Endothelial cell of umbilical vein (primary cell): Measurements from ENCODE around the gene ACVRL1. TPM values are rescaled to one million over a fixed set of nuclear protein-coding genes. Genes with fewer than 3 reads are reported as not detected.

Experiments
- BruUV-seq: library from RNA; stranded (reverse); fragments of 400-500 nt; replicated peaks from 2 replicates; lab custom pipeline; 2021; lab: Mats Ljungman, UMichigan
- CTCF ChIA-PET: fragments of 300-600, 350-600 bp; sonication (Branson Sonifier 250); formaldehyde crosslinking; loops from one replicate; lab custom pipeline; 2021; ENCODE audit warnings: antibody characterized with exemption, inconsistent platforms; lab: Charles Lee
- POLR2A ChIA-PET: fragments of 300-600, 350-600 bp; sonication (Branson Sonifier 250); formaldehyde crosslinking; loops from one replicate; lab custom pipeline; 2021; ENCODE audit warnings: antibody characterized with exemption, inconsistent platforms; lab: Charles Lee
- DNase-seq: peaks from one replicate; pipeline ENCODE4 v3.0.0-alpha.2; 2011; ENCODE audit warnings: low read depth, low spot score
- FAIRE-seq: peaks from 2 replicates; lab custom pipeline; 2011; peaks lifted over from hg19 to GRCh38; lab: Jason Lieb, UNC
- H2AFZ ChIP-seq: 2 replicates; pipeline ENCODE4 v1.6.0; 2012; ENCODE audit warnings: low read depth, low read length, control low read depth, inconsistent platforms
- H3K27ac ChIP-seq: 2 replicates; pipeline ENCODE4 v1.5.1; 2011; ENCODE audit warnings: low read depth, mild to moderate bottlenecking, control low read depth, low read length, moderate library complexity; ENCODE audit not compliant: insufficient read depth
- H3K27me3 ChIP-seq, 2 experiments: 2 replicates each; pipeline versions ENCODE4 v1.6.0 to v1.6.1; 2011; ENCODE audit warnings: low read length in 2 of 2, mixed read lengths in 1 of 2; ENCODE audit not compliant: control insufficient read depth in 2 of 2, insufficient read depth in 2 of 2
- H3K36me3 ChIP-seq, 2 experiments: 2 replicates in 1 of 2; 3 replicates in 1 of 2; pipeline ENCODE4 v1.5.1; 2011; ENCODE audit warnings: low read length in 2 of 2, mild to moderate bottlenecking in 1 of 2, moderate library complexity in 1 of 2; ENCODE audit not compliant: control insufficient read depth in 2 of 2, insufficient read depth in 2 of 2; ENCODE audit errors: extremely low read depth in 1 of 2
- H3K4me1 ChIP-seq: 3 replicates; pipeline ENCODE4 v1.5.1; 2011; ENCODE audit warnings: mild to moderate bottlenecking, low read length; ENCODE audit not compliant: control insufficient read depth, insufficient read depth; ENCODE audit errors: extremely low read depth
- H3K4me2 ChIP-seq: 2 replicates; pipeline ENCODE4 v1.6.1; 2011; ENCODE audit warnings: low read length, control low read depth, mixed read lengths; ENCODE audit not compliant: insufficient read depth
- H3K4me3 ChIP-seq, 3 experiments: fragments of 200-600 bp in 1 of 3; sonication (generic), shearing (Covaris generic) in 1 of 3; replicated peaks in 1 of 3; 2 replicates each; pipeline ENCODE4 v1.5.1; 2011 to 2016; ENCODE audit warnings: control low read depth in 3 of 3, low read length in 3 of 3, mild to moderate bottlenecking in 2 of 3, inconsistent platforms in 1 of 3, low read depth in 1 of 3, moderate library complexity in 1 of 3; ENCODE audit not compliant: insufficient read depth in 1 of 3
- H3K79me2 ChIP-seq: 2 replicates; pipeline ENCODE4 v1.6.0; 2012; ENCODE audit warnings: low read length, inconsistent platforms; ENCODE audit not compliant: control insufficient read depth, insufficient read depth
- H3K9ac ChIP-seq: replicated peaks from 2 replicates; pipeline ENCODE3; 2011; ENCODE audit warnings: low read length, control low read depth; ENCODE audit not compliant: insufficient read depth; ENCODE audit errors: extremely low read depth
- H3K9me1 ChIP-seq: replicated peaks from 3 replicates; pipeline ENCODE4 v1.6.0; 2011; ENCODE audit warnings: mild to moderate bottlenecking, low read length; ENCODE audit not compliant: control insufficient read depth, insufficient read depth; ENCODE audit errors: extremely low read depth
- H3K9me3 ChIP-seq: replicated peaks from 2 replicates; pipeline ENCODE4 v1.5.1; 2012; ENCODE audit warnings: low read length, inconsistent platforms; ENCODE audit not compliant: control insufficient read depth, insufficient read depth
- H4K20me1 ChIP-seq: replicated peaks from 2 replicates; pipeline ENCODE3; 2011; ENCODE audit warnings: mild to moderate bottlenecking, low read length; ENCODE audit not compliant: control insufficient read depth, insufficient read depth; ENCODE audit errors: extremely low read depth
- CTCF ChIP-seq, 2 donors: IDR thresholded peaks; 1 replicate in 1 of 2; 2 replicates in 1 of 2; pipeline ENCODE4 v1.5.1; 2011; ENCODE audit warnings: low read length in 2 of 2, mild to moderate bottlenecking in 2 of 2, moderate library complexity in 2 of 2, control low read depth in 1 of 2, inconsistent platforms in 1 of 2, low read depth in 1 of 2; ENCODE audit not compliant: insufficient read depth in 1 of 2; ENCODE audit errors: extremely low read depth in 1 of 2
- EZH2 ChIP-seq: IDR thresholded peaks from 2 replicates; pipeline ENCODE4 v1.6.1; 2012; ENCODE audit warnings: borderline replicate concordance, low read depth, mild to moderate bottlenecking, moderate library complexity, low read length, inconsistent platforms; ENCODE audit not compliant: severe bottlenecking
- FOS ChIP-seq: IDR thresholded peaks from 2 replicates; pipeline ENCODE4 v1.6.1; 2011; ENCODE audit warnings: mild to moderate bottlenecking, low read length, moderate library complexity, borderline replicate concordance; ENCODE audit not compliant: insufficient read depth
- GATA2 ChIP-seq: IDR thresholded peaks from 2 replicates; pipeline ENCODE4 v1.7.0; 2011; ENCODE audit warnings: low read depth, mild to moderate bottlenecking, moderate library complexity, mixed read lengths, low read length; ENCODE audit not compliant: insufficient read length, insufficient read depth
- JUN ChIP-seq: IDR thresholded peaks from 2 replicates; pipeline ENCODE4 v1.6.1; 2011; ENCODE audit warnings: borderline replicate concordance, low read depth; ENCODE audit not compliant: insufficient read length, insufficient read depth
- MAX ChIP-seq: IDR thresholded peaks from 2 replicates; pipeline ENCODE4 v1.6.1; 2011; ENCODE audit not compliant: insufficient read depth, insufficient read length
- MYC ChIP-seq: IDR thresholded peaks from one replicate; pipeline ENCODE4 v1.6.1; 2011; ENCODE audit warnings: mild to moderate bottlenecking, low read depth, low read length
- POLR2A ChIP-seq: IDR thresholded peaks from 2 replicates; pipeline ENCODE4 v1.6.1; 2012; ENCODE audit warnings: low read depth, mild to moderate bottlenecking, control low read depth, low read length
- POLR2AphosphoS5 ChIP-seq: IDR thresholded peaks from 2 replicates; pipeline ENCODE4 v1.6.1; 2012; ENCODE audit warnings: low read depth, mild to moderate bottlenecking, control low read depth, low read length, moderate library complexity; ENCODE audit not compliant: insufficient read depth
- dilution Hi-C: fragments of 300-500 bp; cut with MboI; formaldehyde crosslinking; loops from one replicate; pipeline ENCODE4 v1.15.0; 2019; ENCODE audit warnings: low sequenced_read_pairs; ENCODE audit not compliant: extremely low pct_ligation_motif_present
- intact Hi-C: fragments of 100-400 bp; cut with micrococcal nuclease; formaldehyde crosslinking; loops from one replicate; pipeline ENCODE4 v1.10.0; 2022
- polyA plus RNA-seq, 4 experiments: library from polyadenylated mRNA; depleted of rRNA in 3 of 4; stranded (reverse) in 3 of 4; unstranded in 1 of 4; fragments of >200 nt; gene quantifications; 2 replicates each; pipeline versions ENCODE4 v1.2.1 to v1.2.3, GENCODE V29; 2011 to 2012; ENCODE audit warnings: missing spikeins in 1 of 4
- total RNA-seq: library from RNA; stranded (reverse); gene quantifications from 2 replicates; pipeline ENCODE4 v1.2.3, GENCODE V29; 2021

The ACVRL1 gene
- total and polyA plus RNA-seq, 2 donors (not counting 3 experiments of a cell fraction or from before 2014, with no cell fraction given) = 355 to 404 TPM

GRCh38 chr12:51891843-51892242, 15.5 kb upstream of the ACVRL1 start:
- intact Hi-C loops = loop anchor here (1.0 kb wide), 1 partner anchor 128 kb away; no protein-coding TSS in a partner anchor
- no peaks in the 10 kb centered on the region for H4K20me1 ChIP-seq
- dilution Hi-C loops = no loop called here
- peaks cover 35% of the 10 kb centered on the region for H3K4me1 ChIP-seq
- H3K27ac ChIP-seq = no peak overlapping the region
- DNase-seq = no peak
- H3K4me2 ChIP-seq = no peak overlapping the region
- H3K9ac ChIP-seq = no peak overlapping the region
- BruUV-seq = no TSS peak
- POLR2A ChIA-PET = no interaction called here
- H3K27me3 ChIP-seq = no peaks in the 10 kb centered on the region
- H3K4me3 ChIP-seq = no peak overlapping the region
- no peak overlapping the region for H2AFZ ChIP-seq
- H3K79me2 ChIP-seq = no peaks in the 10 kb centered on the region
- H3K9me3 ChIP-seq = no peaks in the 10 kb centered on the region
- CTCF ChIA-PET = interaction anchor here (0.6 to 10.5 kb wide), 14 partner anchors 17 to 134 kb away, joined by 3 to 393 read pairs (median 5); partner anchors contain the start of gene ACVRL1
- no peaks in the 10 kb centered on the region for H3K36me3 ChIP-seq
- no peaks in the 10 kb centered on the region for H3K9me1 ChIP-seq
- peak; percentile 43 for FAIRE-seq
- TF ChIP-seq CTCF (IDR thresholded peaks at IDR 0.05; ENCODE audit: extremely low read depth in 1 of 2, insufficient read depth in 1 of 2, low read depth in 1 of 2, low read length in 2 of 2) (peak in 1 of 2 donors; percentile 23), GATA2 (no peak), POLR2A (no peak)

- Histone ChIP-seq H3K9me3 (no peaks in the 10 kb centered on the region), H3K4me1 (peaks cover 42% of the 10 kb centered on the region), H3K4me2 (no peak overlapping the region), H3K9me1 (no peaks in the 10 kb centered on the region), H3K9ac (no peak overlapping the region), H3K79me2 (no peaks in the 10 kb centered on the region), H3K27me3 (no peaks in the 10 kb centered on the region), H3K36me3 (no peaks in the 10 kb centered on the region), H4K20me1 (no peaks in the 10 kb centered on the region), H2AFZ (no peak overlapping the region), H3K27ac (no peak overlapping the region), H3K4me3 (no peak overlapping the region)
- FAIRE-seq (no peak), DNase-seq (no peak)
- dilution Hi-C loops (no loop called here), intact Hi-C loops (no loop called here)
- no TSS peak for BruUV-seq
- CTCF ChIA-PET = interaction anchor here (0.8 to 10.5 kb wide), 11 partner anchors 8 to 131 kb away, joined by 3 to 393 read pairs (median 11); partner anchors contain the start of gene ACVRL1
- POLR2A ChIA-PET = interaction anchor here (1.2 to 1.6 kb wide), 2 partner anchors 12 to 28 kb away, joined by 6 to 10 read pairs; no protein-coding TSS in a partner anchor
- TF ChIP-seq EZH2 (no peak), CTCF (IDR thresholded peaks at IDR 0.05; ENCODE audit: extremely low read depth in 1 of 2, insufficient read depth in 1 of 2, low read depth in 1 of 2, low read length in 2 of 2) (no peak), POLR2AphosphoS5 (no peak), GATA2 (no peak), JUN (no peak), POLR2A (no peak), MYC (no peak), MAX (no peak), FOS (no peak)
Observed at GRCh38 chr12:51893786-51894185, 13.5 kb upstream of the ACVRL1 start.
